K562 (cell line): ENCODE results near the gene KIF5A. TPM values are rescaled to one million over a fixed set of nuclear protein-coding genes. Genes with fewer than 3 reads are reported as not detected.

ENCODE experiments used
- CBX5 ChIP-seq: IDR thresholded peaks from 2 replicates; pipeline ENCODE4 v1.6.1; 2014; ENCODE audit warnings: low read depth, borderline replicate concordance
- CREB1 ChIP-seq, 2 experiments: sonication (generic) in 1 of 2; formaldehyde crosslinking in 1 of 2; IDR thresholded peaks; 2 replicates each; pipeline versions ENCODE4 v1.6.1 to v1.8.0; 2012 to 2022; ENCODE audit warnings: inconsistent platforms in 1 of 2, mild to moderate bottlenecking in 1 of 2, missing genetic modification reagents in 1 of 2, moderate library complexity in 1 of 2
- IFI16 ChIP-seq: fragments of 250-450 bp; sonication (Bioruptor Pico); IDR thresholded peaks from 2 replicates; pipeline ENCODE4 v2.1.2; 2022; ENCODE audit warnings: mild to moderate bottlenecking, inconsistent platforms
- MAZ ChIP-seq, 2 experiments: fragments of 450-650 bp in 1 of 2; sonication (generic) in 1 of 2; formaldehyde crosslinking; IDR thresholded peaks in 1 of 2; conservative IDR thresholded peaks in 1 of 2; 2 replicates each; pipeline versions ENCODE4 v1.4.0 to v1.5.0; 2020; ENCODE audit warnings: mild to moderate bottlenecking in 1 of 2, missing genetic modification reagents in 1 of 2
- MGA ChIP-seq: fragments of 450-650 bp; IDR thresholded peaks from 2 replicates; pipeline ENCODE4 v1.6.1; 2016; ENCODE audit warnings: mild to moderate bottlenecking, moderate library complexity
- MTA1 ChIP-seq: fragments of 450-650 bp; IDR thresholded peaks from 2 replicates; pipeline ENCODE4 v1.6.1; 2017; ENCODE audit warnings: borderline replicate concordance
- NR2C2 ChIP-seq, 2 experiments: fragments of 200-800 bp in 1 of 2; sonication (Bioruptor generic) in 1 of 2; sonication (generic) in 1 of 2; formaldehyde crosslinking in 1 of 2; IDR thresholded peaks; 2 replicates each; pipeline versions ENCODE4 v1.6.1 to v1.8.0; 2016 to 2022; ENCODE audit warnings: mild to moderate bottlenecking in 1 of 2, missing compliant biosample characterization in 1 of 2, missing genetic modification characterization in 1 of 2, missing genetic modification reagents in 1 of 2
- ZC3H11A ChIP-seq: IDR thresholded peaks from 2 replicates; pipeline ENCODE4 v1.6.1; 2012; ENCODE audit warnings: low read depth, low read length, improper control_type of control experiment
- ZNF175 ChIP-seq: fragments of 200-800 bp; sonication (Bioruptor generic); IDR thresholded peaks from 2 replicates; pipeline ENCODE4 v1.6.1; 2016; ENCODE audit warnings: low read depth, mild to moderate bottlenecking, missing genetic modification characterization, missing compliant biosample characterization
- ZNF197 ChIP-seq: fragments of 200-800 bp; sonication (Bioruptor generic); IDR thresholded peaks from 2 replicates; pipeline ENCODE4 v1.6.1; 2016; ENCODE audit warnings: low read depth, missing genetic modification characterization, missing compliant biosample characterization
- ZNF23 ChIP-seq: fragments of 250-450 bp; sonication (Bioruptor Pico); IDR thresholded peaks from 2 replicates; pipeline ENCODE4 v1.4.0; 2020; ENCODE audit warnings: mild to moderate bottlenecking
- ZNF76 ChIP-seq: fragments of 250-450 bp; sonication (Bioruptor Pico); IDR thresholded peaks from 2 replicates; pipeline ENCODE4 v1.4.0; 2020; ENCODE audit warnings: mild to moderate bottlenecking, moderate library complexity, borderline replicate concordance
- polyA plus RNA-seq, 8 experiments: library from polyadenylated mRNA; depleted of rRNA in 4 of 8; stranded (reverse) in 5 of 8; unstranded in 3 of 8; fragments of >200 nt; fragmentation: Nextera tagmentation in 2 of 8; fragmentation: Illumina TruSeq in 1 of 8; extraction: Ambion mirVana in 2 of 8; extraction: Trizol in 1 of 8; gene quantifications; 2 replicates each; pipeline versions ENCODE4 v1.2.1 to v1.2.3, GENCODE V29; 2011 to 2014; ENCODE audit warnings: inconsistent platforms in 1 of 8, missing spikeins in 1 of 8
- total RNA-seq, 7 experiments: library from RNA; depleted of rRNA in 6 of 7; stranded (reverse); fragments of >200 nt in 6 of 7; fragmentation: Illumina TruSeq in 2 of 7; extraction: Trizol in 2 of 7; gene quantifications; 2 replicates each; pipeline versions ENCODE4 v1.2.1 to v1.2.3, GENCODE V29; 2011 to 2021; ENCODE audit warnings: low replicate concordance in 1 of 7
- TF ChIP-seq, protein P1 (sequence below): sonication (generic); formaldehyde crosslinking; IDR thresholded peaks from 2 replicates; pipeline ENCODE4 v1.4.0; 2020; ENCODE audit warnings: mild to moderate bottlenecking, missing genetic modification reagents

Gene KIF5A
- total and polyA plus RNA-seq, 9 of the 15 experiments (the other 6 are each of a cell fraction or from before 2014, with no cell fraction given): 3.4 to 17.7 (median 8.0) TPM

DNA sequence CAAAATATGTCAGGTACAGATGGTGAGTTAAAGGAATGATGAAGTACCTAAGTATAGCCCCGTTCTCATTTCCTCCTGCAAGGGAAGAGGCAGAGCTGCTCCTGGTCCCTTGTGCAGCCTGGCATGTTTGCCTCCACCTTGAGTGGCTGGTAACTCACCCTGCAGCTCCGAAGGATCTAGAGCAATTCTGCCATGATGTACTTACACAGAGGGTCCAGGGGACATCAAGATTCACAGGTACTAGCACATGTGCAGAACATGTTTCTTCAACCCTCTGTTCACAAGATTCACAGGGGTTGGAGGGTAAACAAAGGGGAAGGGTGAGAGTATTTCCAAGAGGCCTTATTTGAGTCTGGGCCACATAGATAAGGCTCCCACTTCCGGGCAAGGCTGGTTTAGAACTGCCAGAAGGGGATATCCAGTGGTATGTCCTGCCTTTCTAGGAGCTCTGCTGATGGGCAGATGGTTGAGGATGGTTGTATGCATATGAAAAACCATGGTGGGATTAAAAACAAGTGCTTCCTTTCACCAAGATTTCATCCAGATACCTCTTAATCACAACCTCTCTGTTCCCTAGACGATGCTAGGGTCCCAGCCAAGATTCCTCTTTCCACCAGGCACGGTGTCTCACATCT lies 10.6 kb upstream of the KIF5A start (continued):
- TF ChIP-seq MGA: peak; percentile 97
- TF ChIP-seq CBX5: no peak
- TF ChIP-seq NR2C2 (CRISPR knock-in tag; IDR thresholded peaks at IDR 0.05): peak; percentile 36; the same call in 1 of the 2 replicates
- peak; percentile 91 for TF ChIP-seq NR2C2 (tag; IDR thresholded peaks at IDR 0.05)
- peak; percentile 67; the same call in 1 of the 2 replicates for TF ChIP-seq ZNF175 (CRISPR knock-in tag)
- peak; percentile 74; the same call in 1 of the 2 replicates for TF ChIP-seq MTA1
- TF ChIP-seq ZNF76 (CRISPR knock-in tag): peak; percentile 78; the same call in 1 of the 2 replicates
- TF ChIP-seq CREB1 (IDR thresholded peaks at IDR 0.05): no peak
- TF ChIP-seq CREB1 (CRISPR knock-in tag; IDR thresholded peaks at IDR 0.05): 0 out of 2 replicates have a peak, but pooled peaks have one; percentile 33
- TF ChIP-seq, protein P1, sequence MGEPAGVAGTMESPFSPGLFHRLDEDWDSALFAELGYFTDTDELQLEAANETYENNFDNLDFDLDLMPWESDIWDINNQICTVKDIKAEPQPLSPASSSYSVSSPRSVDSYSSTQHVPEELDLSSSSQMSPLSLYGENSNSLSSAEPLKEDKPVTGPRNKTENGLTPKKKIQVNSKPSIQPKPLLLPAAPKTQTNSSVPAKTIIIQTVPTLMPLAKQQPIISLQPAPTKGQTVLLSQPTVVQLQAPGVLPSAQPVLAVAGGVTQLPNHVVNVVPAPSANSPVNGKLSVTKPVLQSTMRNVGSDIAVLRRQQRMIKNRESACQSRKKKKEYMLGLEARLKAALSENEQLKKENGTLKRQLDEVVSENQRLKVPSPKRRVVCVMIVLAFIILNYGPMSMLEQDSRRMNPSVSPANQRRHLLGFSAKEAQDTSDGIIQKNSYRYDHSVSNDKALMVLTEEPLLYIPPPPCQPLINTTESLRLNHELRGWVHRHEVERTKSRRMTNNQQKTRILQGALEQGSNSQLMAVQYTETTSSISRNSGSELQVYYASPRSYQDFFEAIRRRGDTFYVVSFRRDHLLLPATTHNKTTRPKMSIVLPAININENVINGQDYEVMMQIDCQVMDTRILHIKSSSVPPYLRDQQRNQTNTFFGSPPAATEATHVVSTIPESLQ (CRISPR knock-in tag): no peak
- TF ChIP-seq ZNF197 (CRISPR knock-in tag): peak; percentile 50; the same call in 1 of the 2 replicates
- TF ChIP-seq MAZ (CRISPR knock-in tag; conservative IDR thresholded peaks at IDR 0.05 in 1 of 2, IDR thresholded peaks at IDR 0.05 in 1 of 2): peak; percentile 46 to 61; a peak in 1 of 4 replicates
- peak; percentile 58; the same call in 1 of the 2 replicates for TF ChIP-seq IFI16 (CRISPR knock-in tag)
- no peak for TF ChIP-seq ZC3H11A
- TF ChIP-seq ZNF23 (CRISPR knock-in tag): 0 out of 2 replicates have a peak, but pooled peaks have one; percentile 42
